ENCODE results near the gene ZNF479.

GRCh38 chr7:57165285-57165899 lies 33.2 kb upstream of the ZNF479 start:
- TF ChIP-seq CTCF (IDR thresholded peaks at IDR 0.05) (no peak), POLR2A (IDR thresholded peaks at IDR 0.05) (no peak)

Data from prostate gland (tissue), 2 donors.